Measurements from ENCODE around the gene KLHL26.

Gene KLHL26

GRCh38 chr19:18649371-18650020 lies 12.7 kb downstream of the KLHL26 start:
- no peak overlapping the region for H3K4me2 ChIP-seq (ENCODE audit: low read depth, low read length, poor library complexity, severe bottlenecking)
- peaks cover 4% of the 10 kb centered on the region; the same call in 1 of the 2 replicates for H3K79me2 ChIP-seq (ENCODE audit: insufficient read depth, low read length)
- H3K4me1 ChIP-seq (ENCODE audit: insufficient read depth, low read length, poor library complexity, severe bottlenecking): no peaks in the 10 kb centered on the region
- H3K4me3 ChIP-seq (ENCODE audit: low read length, poor library complexity, severe bottlenecking): no peak overlapping the region
- no peaks in the 10 kb centered on the region for H3F3A ChIP-seq (ENCODE audit: low read depth)
- no peaks in the 10 kb centered on the region for H3K27me3 ChIP-seq (ENCODE audit: insufficient read depth, low read length, poor library complexity, severe bottlenecking)
- H3K9me2 ChIP-seq (replicated peaks; ENCODE audit: low read depth, low read length): no peaks in the 10 kb centered on the region
- TF ChIP-seq EZH2phosphoT487 (IDR thresholded peaks at IDR 0.05; ENCODE audit: borderline replicate concordance): no peak
- TF ChIP-seq, protein P1, sequence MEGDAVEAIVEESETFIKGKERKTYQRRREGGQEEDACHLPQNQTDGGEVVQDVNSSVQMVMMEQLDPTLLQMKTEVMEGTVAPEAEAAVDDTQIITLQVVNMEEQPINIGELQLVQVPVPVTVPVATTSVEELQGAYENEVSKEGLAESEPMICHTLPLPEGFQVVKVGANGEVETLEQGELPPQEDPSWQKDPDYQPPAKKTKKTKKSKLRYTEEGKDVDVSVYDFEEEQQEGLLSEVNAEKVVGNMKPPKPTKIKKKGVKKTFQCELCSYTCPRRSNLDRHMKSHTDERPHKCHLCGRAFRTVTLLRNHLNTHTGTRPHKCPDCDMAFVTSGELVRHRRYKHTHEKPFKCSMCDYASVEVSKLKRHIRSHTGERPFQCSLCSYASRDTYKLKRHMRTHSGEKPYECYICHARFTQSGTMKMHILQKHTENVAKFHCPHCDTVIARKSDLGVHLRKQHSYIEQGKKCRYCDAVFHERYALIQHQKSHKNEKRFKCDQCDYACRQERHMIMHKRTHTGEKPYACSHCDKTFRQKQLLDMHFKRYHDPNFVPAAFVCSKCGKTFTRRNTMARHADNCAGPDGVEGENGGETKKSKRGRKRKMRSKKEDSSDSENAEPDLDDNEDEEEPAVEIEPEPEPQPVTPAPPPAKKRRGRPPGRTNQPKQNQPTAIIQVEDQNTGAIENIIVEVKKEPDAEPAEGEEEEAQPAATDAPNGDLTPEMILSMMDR (conservative IDR thresholded peaks at IDR 0.05; ENCODE audit: low read length): no peak
- no peak overlapping the region for H3K9ac ChIP-seq (ENCODE audit: low read depth, low read length, poor library complexity, severe bottlenecking)
- H3K9me3 ChIP-seq (ENCODE audit: insufficient read depth, low read depth, low read length): no peaks in the 10 kb centered on the region
- no peaks in the 10 kb centered on the region for H4K20me1 ChIP-seq (ENCODE audit: insufficient read depth, low read length, poor library complexity, severe bottlenecking)
- H3K36me3 ChIP-seq (ENCODE audit: insufficient read depth, low read length): no peaks in the 10 kb centered on the region; the same call in 1 of the 2 replicates
- H2AFZ ChIP-seq (ENCODE audit: low read length): no peak overlapping the region

DNA sequence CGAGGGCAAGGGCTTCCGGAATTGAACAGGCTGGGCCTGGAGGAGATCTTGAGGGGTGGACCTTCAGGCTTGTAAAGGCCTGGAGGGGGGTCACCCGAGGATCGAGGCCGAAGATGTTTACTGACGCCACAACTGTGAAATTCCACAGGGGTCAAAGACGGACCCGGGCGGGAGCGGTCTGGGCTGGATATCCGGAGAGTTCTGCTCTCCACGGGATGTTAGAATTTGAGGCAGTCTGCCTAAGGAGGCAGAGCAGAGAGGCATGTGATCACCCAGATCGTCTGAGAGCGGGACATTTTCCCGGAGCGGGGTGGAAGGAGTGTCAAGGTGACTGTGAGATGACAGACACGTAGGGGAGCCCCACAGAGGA lies 13.2 kb downstream of the KLHL26 start:
- Histone ChIP-seq H3K4me3 (ENCODE audit: low read length, poor library complexity, severe bottlenecking) (no peak overlapping the region), H3K36me3 (ENCODE audit: insufficient read depth, low read length) (no peaks in the 10 kb centered on the region; the same call in 1 of the 2 replicates), H4K20me1 (ENCODE audit: insufficient read depth, low read length, poor library complexity, severe bottlenecking) (no peaks in the 10 kb centered on the region), H2AFZ (ENCODE audit: low read length) (no peak overlapping the region), H3K4me2 (ENCODE audit: low read depth, low read length, poor library complexity, severe bottlenecking) (no peak overlapping the region), H3K4me1 (ENCODE audit: insufficient read depth, low read length, poor library complexity, severe bottlenecking) (no peaks in the 10 kb centered on the region), H3F3A (ENCODE audit: low read depth) (no peaks in the 10 kb centered on the region), H3K9ac (ENCODE audit: low read depth, low read length, poor library complexity, severe bottlenecking) (no peak overlapping the region), H3K9me3 (ENCODE audit: insufficient read depth, low read depth, low read length) (no peaks in the 10 kb centered on the region), H3K9me2 (replicated peaks; ENCODE audit: low read depth, low read length) (no peaks in the 10 kb centered on the region), H3K27me3 (ENCODE audit: insufficient read depth, low read length, poor library complexity, severe bottlenecking) (no peaks in the 10 kb centered on the region), H3K79me2 (ENCODE audit: insufficient read depth, low read length) (peaks cover under 1% of the 10 kb centered on the region; the same call in 1 of the 2 replicates)
- no peak for TF ChIP-seq EZH2phosphoT487 (IDR thresholded peaks at IDR 0.05; ENCODE audit: borderline replicate concordance)
- TF ChIP-seq, protein P1 (conservative IDR thresholded peaks at IDR 0.05; ENCODE audit: low read length): no peak

GRCh38 chr19:18650468-18651041 lies 13.7 kb downstream of the KLHL26 start:
- H3K9me3 ChIP-seq (ENCODE audit: insufficient read depth, low read depth, low read length): no peaks in the 10 kb centered on the region
- no peaks in the 10 kb centered on the region for H4K20me1 ChIP-seq (ENCODE audit: insufficient read depth, low read length, poor library complexity, severe bottlenecking)
- H3K36me3 ChIP-seq (ENCODE audit: insufficient read depth, low read length): no peaks in the 10 kb centered on the region; the same call in 1 of the 2 replicates
- no peak for TF ChIP-seq EZH2phosphoT487 (IDR thresholded peaks at IDR 0.05; ENCODE audit: borderline replicate concordance)
- TF ChIP-seq, protein P1 (conservative IDR thresholded peaks at IDR 0.05; ENCODE audit: low read length): no peak
- H3K4me1 ChIP-seq (ENCODE audit: insufficient read depth, low read length, poor library complexity, severe bottlenecking): no peaks in the 10 kb centered on the region
- no peaks in the 10 kb centered on the region for H3K9me2 ChIP-seq (replicated peaks; ENCODE audit: low read depth, low read length)
- H3K79me2 ChIP-seq (ENCODE audit: insufficient read depth, low read length): no peaks in the 10 kb centered on the region
- H2AFZ ChIP-seq (ENCODE audit: low read length): no peak overlapping the region
- no peak overlapping the region for H3K4me2 ChIP-seq (ENCODE audit: low read depth, low read length, poor library complexity, severe bottlenecking)
- H3K27me3 ChIP-seq (ENCODE audit: insufficient read depth, low read length, poor library complexity, severe bottlenecking): no peaks in the 10 kb centered on the region
- no peak overlapping the region for H3K4me3 ChIP-seq (ENCODE audit: low read length, poor library complexity, severe bottlenecking)
- H3F3A ChIP-seq (ENCODE audit: low read depth): no peaks in the 10 kb centered on the region
- no peak overlapping the region for H3K9ac ChIP-seq (ENCODE audit: low read depth, low read length, poor library complexity, severe bottlenecking)

All from Loucy (cell line).